OCI-LY1 (cell line): ENCODE measurements around the gene NUP37.
A peak's percentile ranks its signal among the peaks of the same experiment; 100 is the strongest.

Source experiments
- CTCF ChIP-seq: fragments of 200-600 bp; sonication (generic), shearing (Covaris generic); IDR thresholded peaks from 2 replicates; pipeline ENCODE4 v1.5.1; 2017; ENCODE audit warnings: mild to moderate bottlenecking, antibody characterized with exemption, low read length, moderate library complexity, mixed read lengths
- EZH2 ChIP-seq: fragments of 200-600 bp; sonication (generic), shearing (Covaris generic); IDR thresholded peaks from 2 replicates; pipeline ENCODE4 v1.8.0; 2017; ENCODE audit warnings: borderline replicate concordance, mixed run types, mild to moderate bottlenecking, antibody characterized with exemption, low read length, moderate library complexity, mixed read lengths

DNA sequence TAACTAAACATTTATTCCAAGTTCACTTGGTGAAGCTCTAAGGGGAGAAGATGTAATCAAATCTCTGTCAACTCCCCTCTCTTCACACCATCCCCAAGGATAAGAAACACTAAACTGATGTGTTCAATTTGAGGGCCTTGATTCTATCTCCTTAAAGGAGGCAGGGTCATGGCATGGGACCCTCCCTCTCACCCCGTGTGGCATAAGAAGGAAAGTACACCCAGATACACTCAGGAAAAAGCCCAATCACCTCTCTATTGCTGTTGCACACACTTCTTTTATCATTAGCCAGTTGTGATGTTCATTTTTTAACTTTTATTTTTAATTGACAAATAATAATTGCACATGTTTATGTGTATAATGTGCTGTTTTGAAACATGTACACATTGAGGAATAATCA lies 93.2 kb downstream of the NUP37 start:
- TF ChIP-seq CTCF (peak; percentile 6; the same call in 1 of the 2 replicates), EZH2 (no peak)
